Heart left ventricle (tissue), 13 donors: ENCODE results near the gene RASSF1.

Experiments used
- POLR2A ChIP-seq, 2 donors: fragments of 450-650 bp; IDR thresholded peaks; one replicate each; pipeline ENCODE4 v1.6.1; 2017; ENCODE audit warnings: antibody characterized with exemption in 2 of 2, mild to moderate bottlenecking in 2 of 2, moderate library complexity in 2 of 2
- TF ChIP-seq, protein P1 (sequence below), 12 donors: fragments of 200-600 bp; sonication (generic) in 4 of 12; IDR thresholded peaks; one replicate each; pipeline versions ENCODE4 v1.5.0 to v1.8.0; 2018 to 2022; ENCODE audit warnings: antibody characterized with exemption in 12 of 12, mild to moderate bottlenecking in 5 of 12
- donor health status: ischemic (EF 13 %, LVEDD 7.1; RV severe dilation, severe dysfunction).
- donor health status: DM: no; HTN: yes; CAD: no.
- donor health status: DM: no; HTN: no; CAD: no.
- donor health status: ischemic (EF 25% LVEDD 6.9; RV normal size, moderate dysfunction).
- donor health status: ischemic (EF 25% LVEDD 5.7; RV mildly dilated, moderate dysfunction).
- donor health status: ischemic (EF 35%, LVEDD 5.7; RV mildly dilated, moderate dysfunction).
- donor health status: nonischemic (EF 11% LVEDD 7.7; RV severe dilation, severe dysfunction).
- donor health status: DM: yes; HTN: yes; CAD: no.
- donor health status: PGD.
- donor health status: ischemic (EF 29% LVEDD 5.4; RV normal size, mild dysfunction).
- donor health status: nonischemic (EF 23%, LVEDD 6.1; RV moderate dilation, normal function).

DNA sequence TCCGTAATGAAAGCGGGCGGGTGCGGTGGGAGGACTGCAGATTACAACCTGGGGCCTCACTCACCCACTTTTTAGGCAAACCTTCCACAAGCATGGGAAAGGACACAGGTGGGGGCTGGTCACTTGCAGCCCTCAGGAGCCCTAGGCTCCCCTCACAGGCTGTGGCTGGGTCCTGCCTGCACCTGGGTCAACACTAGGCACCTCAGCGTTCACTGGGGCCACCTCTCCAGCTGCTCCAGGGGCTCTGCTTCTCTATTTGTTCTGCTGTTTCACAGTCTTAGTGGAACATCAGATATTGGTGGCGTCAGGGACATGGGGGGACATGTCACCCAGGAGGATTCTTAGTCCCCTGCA is 48.8 kb upstream of the RASSF1 start:
- no peak for TF ChIP-seq POLR2A (IDR thresholded peaks at IDR 0.05)
- TF ChIP-seq, protein P1, sequence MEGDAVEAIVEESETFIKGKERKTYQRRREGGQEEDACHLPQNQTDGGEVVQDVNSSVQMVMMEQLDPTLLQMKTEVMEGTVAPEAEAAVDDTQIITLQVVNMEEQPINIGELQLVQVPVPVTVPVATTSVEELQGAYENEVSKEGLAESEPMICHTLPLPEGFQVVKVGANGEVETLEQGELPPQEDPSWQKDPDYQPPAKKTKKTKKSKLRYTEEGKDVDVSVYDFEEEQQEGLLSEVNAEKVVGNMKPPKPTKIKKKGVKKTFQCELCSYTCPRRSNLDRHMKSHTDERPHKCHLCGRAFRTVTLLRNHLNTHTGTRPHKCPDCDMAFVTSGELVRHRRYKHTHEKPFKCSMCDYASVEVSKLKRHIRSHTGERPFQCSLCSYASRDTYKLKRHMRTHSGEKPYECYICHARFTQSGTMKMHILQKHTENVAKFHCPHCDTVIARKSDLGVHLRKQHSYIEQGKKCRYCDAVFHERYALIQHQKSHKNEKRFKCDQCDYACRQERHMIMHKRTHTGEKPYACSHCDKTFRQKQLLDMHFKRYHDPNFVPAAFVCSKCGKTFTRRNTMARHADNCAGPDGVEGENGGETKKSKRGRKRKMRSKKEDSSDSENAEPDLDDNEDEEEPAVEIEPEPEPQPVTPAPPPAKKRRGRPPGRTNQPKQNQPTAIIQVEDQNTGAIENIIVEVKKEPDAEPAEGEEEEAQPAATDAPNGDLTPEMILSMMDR (IDR thresholded peaks at IDR 0.05) = no peak
